ENCODE data around the gene VWA5B1. TPM values are rescaled to one million over a fixed set of nuclear protein-coding genes. Genes with fewer than 3 reads are reported as not detected.

VWA5B1 gene
- polyA plus RNA-seq, 4 donors: 0.40 to 2.0 (median 1.6) TPM

DNA sequence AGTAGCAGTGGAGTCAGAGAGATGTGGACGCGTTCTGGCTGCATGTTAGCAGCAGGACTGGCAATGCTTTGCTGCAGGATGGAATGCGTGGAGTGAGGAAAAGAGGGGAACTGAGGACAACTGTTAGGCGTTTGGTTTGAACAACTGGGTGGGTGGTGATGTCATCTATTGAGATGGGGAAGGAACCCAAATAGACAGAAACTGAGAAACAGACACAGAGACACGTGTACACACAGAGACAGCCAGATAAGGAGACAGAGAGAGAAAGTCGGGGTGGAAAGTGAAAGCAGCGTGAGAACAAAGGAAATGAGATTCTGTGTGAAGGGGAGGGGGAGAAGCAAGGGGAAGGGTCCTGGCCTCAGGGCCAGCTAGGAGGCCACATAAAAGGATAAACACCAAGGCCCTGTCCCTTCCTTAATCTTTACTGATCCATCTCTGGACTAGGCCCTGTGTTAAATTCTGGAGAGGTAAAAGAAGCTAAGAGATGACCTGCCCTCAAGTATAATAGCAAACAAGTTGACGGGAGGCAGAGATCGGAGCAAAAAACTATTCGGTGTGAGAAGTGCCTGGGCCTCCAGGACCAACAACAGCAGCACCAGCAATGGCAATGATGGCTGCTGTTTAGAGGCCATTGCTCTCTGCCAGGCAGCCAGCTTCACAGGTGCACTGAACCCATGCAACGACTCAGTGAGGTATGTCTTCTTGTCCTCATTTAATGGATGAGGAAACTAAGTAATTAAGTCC lies 31.6 kb downstream of the VWA5B1 start:
- DNase-seq (ENCODE audit: low read depth in 4 of 4, low spot score in 3 of 4): no peak

GRCh38 chr1:20322825-20323612 lies 32.3 kb downstream of the VWA5B1 start:
- DNase-seq (ENCODE audit: low read depth in 4 of 4, low spot score in 3 of 4): no peak

DNA sequence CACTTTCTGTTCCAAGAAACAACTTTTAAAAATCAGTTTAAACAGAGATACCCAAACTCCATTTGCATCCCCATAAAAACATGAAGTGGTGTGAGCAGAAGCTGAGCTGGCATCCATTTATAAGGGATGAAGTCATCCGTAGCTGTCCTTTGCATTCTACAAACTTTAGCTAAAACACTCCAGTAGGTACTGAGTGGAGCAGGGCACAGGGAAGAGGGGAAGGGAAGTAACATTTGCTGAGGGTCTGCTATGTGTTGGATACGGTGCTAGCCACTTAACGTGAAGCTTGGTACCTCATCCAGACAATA lies 32.9 kb downstream of the VWA5B1 start:
- no peak for DNase-seq (ENCODE audit: low read depth in 4 of 4, low spot score in 3 of 4)

- DNase-seq (ENCODE audit: low read depth in 4 of 4, low spot score in 3 of 4): no peak
These were observed 34.2 kb downstream of the VWA5B1 start for GRCh38 chr1:20324704-20325406.

GRCh38 chr1:20325407-20325843 lies 34.8 kb downstream of the VWA5B1 start:
- no peak for DNase-seq (ENCODE audit: low read depth in 4 of 4, low spot score in 3 of 4)

GRCh38 chr1:20325844-20326420 lies 35.3 kb downstream of the VWA5B1 start:
- DNase-seq (ENCODE audit: low read depth in 4 of 4, low spot score in 3 of 4): no peak

GRCh38 chr1:20327467-20327866 lies 36.8 kb downstream of the VWA5B1 start:
- DNase-seq (ENCODE audit: low read depth in 4 of 4, low spot score in 3 of 4): no peak

DNA sequence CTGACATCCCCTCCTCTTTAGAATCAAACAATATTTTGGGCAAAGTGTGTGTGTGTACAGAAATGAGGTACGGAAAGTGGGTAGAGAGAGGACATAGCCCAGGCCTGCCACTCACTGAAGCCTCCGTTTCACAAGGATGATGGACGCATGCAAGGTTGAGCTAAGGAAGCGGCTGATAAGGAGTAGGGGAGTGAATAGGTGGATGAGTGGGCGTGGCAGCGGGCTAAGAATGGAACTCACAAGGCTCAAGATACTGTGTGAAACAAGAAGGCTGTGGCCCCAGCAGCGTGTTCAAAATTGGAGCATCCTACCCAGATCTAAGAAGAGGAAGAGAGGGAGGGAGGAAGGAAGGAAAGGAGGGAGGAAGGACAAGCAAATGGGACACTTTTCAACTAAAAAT lies 37.5 kb downstream of the VWA5B1 start:
- DNase-seq (ENCODE audit: low read depth in 4 of 4, low spot score in 3 of 4): no peak

DNA sequence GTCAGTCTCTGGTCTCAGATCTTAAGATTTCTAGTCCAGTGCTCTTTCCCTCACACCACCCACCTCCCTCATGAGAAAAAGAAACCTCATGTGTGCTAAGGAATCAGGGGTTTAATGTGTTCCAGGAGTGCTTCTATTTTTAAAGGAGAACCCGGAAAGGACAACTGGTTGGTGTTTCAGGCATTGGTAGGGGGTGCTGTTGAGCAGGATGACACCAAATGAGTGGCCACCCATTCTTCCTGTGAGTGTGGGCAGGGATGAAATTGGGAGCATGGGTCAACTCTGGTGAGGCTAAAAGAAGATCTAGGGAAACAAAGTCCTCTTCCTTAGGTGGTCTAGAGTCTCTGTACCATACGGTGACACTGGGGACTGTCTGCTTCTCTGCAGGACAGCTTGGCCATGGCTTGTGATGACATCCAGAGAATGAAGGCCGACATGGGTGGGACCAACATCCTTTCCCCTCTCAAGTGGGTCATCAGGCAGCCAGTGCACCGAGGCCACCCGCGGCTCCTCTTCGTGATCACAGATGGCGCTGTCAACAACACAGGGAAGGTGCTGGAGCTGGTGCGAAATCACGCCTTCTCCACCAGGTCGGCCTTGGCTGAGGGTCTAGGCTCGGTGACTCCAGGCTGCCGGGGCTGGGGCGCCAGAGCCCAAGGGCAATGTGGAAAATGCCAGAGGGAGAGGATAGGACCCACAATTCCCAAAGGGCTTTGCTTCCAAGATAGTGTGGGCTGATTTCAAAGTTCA lies 39.3 kb downstream of the VWA5B1 start:
- DNase-seq (ENCODE audit: low read depth in 4 of 4, low spot score in 3 of 4): no peak

DNA sequence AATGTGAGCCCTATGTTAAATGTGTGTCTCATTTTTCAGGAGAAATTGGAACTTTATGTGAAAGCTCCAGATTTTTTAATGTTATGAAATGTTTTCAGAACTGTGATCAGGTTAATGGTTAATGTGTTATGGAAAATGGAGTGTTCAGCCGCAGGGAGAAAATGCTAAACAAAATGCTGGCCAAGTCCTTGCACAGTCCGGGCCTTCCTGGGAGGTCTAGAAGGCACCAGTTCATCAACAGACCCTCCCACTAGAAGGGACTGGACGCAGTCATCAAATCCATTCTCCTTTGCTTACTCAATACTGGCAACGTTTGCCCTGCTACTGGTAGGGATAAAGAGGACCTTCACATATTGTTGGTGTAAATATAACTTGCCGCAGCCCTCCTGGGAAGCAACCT lies 43.4 kb downstream of the VWA5B1 start:
- no peak for DNase-seq (ENCODE audit: low read depth in 4 of 4, low spot score in 3 of 4)

GRCh38 chr1:20336105-20336605 lies 45.5 kb downstream of the VWA5B1 start:
- no peak for DNase-seq (ENCODE audit: low read depth in 4 of 4, low spot score in 3 of 4)

DNA sequence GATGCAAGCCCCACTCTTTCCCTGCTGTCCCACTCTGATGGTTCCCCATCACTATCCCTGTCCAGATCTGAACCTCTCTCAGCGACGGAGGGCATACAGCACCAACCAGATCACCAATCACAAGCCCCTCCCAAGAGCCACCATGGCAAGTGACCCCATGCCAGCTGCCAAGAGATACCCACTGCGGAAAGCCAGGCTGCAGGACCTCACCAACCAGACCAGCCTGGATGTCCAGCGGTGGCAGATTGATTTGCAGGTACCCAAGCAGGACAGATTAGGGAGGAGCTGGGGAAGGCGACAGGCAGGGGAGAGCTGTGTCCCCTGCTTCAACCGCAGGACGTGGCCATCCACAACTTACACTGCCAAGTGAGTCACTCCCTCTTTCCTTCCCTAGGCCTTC lies 46.9 kb downstream of the VWA5B1 start:
- no peak for DNase-seq (ENCODE audit: low read depth in 4 of 4, low spot score in 3 of 4)

GRCh38 chr1:20339811-20340457 lies 49.3 kb downstream of the VWA5B1 start:
- DNase-seq (ENCODE audit: low read depth in 4 of 4, low spot score in 3 of 4): no peak

GRCh38 chr1:20342294-20343148 lies 51.8 kb downstream of the VWA5B1 start:
- DNase-seq (ENCODE audit: low read depth in 4 of 4, low spot score in 3 of 4): no peak

DNA sequence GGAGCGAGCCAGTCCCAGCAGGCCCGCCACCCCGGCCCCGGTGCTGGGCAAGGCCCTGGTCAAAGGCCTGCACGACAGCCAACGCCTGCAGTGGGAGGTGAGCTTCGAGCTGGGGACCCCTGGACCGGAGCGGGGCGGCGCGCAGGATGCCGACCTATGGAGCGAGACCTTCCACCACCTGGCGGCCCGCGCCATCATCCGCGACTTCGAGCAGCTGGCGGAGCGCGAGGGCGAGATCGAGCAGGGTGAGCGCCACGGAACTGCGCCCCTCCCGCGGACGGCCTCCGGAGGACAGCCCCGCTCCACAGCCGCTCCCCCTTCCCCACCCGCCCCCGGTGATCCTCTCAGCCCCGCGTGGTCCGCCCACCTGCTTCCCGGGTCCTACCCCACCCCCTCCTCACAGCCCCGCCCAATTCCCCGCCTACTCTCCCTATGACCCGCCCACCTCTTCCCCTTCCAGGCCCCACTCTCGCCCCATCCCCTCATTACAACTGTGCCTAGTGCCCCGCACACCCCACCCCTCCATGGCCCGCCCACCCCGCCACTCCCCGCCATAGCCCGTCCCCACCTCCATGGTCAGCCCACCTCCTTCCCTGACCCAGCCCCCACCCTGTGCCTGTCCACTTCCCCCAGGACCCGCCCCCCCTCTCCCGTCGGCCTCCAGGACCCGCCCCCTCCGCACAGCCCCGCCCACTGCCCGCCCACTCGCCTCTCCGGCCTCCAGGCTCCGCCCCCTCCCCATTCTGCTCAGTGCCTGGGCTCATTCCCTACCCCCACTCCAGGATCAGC lies 52.7 kb downstream of the VWA5B1 start:
- no peak for DNase-seq (ENCODE audit: low read depth in 4 of 4, low spot score in 3 of 4)

DNA sequence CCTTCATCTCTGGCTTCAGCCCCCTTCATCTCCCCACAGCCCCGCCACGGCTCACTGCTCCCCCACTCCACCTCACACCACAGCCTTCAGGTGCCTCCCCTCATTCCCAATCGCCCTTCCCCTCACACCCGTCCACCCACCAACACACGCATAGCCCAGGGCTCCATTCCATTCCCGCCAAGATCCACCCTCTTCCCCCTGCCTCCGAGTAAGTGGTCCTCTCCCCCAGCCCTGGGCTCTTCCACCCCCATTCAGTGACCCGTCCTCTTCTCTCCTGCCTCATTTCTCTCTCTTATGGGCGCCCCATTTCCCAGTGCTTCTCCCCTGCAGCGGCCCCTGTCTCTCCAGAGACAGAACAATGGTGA lies 53.2 kb downstream of the VWA5B1 start:
- no peak for DNase-seq (ENCODE audit: low read depth in 4 of 4, low spot score in 3 of 4)

DNA sequence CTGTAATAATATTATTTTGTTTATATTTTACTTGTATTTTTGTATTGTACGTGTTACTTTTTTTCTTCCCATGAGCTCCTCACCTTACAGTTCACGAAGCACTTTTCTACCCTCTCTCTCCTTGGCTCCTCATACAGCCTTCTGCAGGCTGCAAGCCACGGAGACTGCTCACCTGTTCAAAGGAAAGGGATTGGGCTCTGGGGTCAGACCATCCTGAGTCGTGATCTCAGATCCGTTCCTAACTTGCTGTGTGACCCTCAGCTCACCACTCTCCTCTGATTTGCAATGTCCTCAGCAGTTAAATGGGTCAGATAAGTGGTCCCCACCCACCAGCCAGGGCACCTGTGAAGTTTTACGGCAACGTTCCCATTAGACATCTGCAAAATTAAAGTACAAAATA lies 54.1 kb downstream of the VWA5B1 start:
- DNase-seq (ENCODE audit: low read depth in 4 of 4, low spot score in 3 of 4): no peak

- DNase-seq (ENCODE audit: low read depth in 4 of 4, low spot score in 3 of 4): no peak
These were observed 54.7 kb downstream of the VWA5B1 start for GRCh38 chr1:20345419-20345818.

Data from left renal pelvis (tissue), 4 donors.